Measurements from ENCODE around the gene LAMB1.
"Not testable (repeated sequence)": the region's sequence is repeated elsewhere in the genome, so short reads cannot be mapped to it uniquely, and the experiment has no call there.

The LAMB1 gene

GRCh38 chr7:107911981-107912380, 91.0 kb downstream of the LAMB1 start:
- DNase-seq: no peak

- DNase-seq: no peak
These were observed 93.5 kb downstream of the LAMB1 start for GRCh38 chr7:107909445-107909844.

DNA sequence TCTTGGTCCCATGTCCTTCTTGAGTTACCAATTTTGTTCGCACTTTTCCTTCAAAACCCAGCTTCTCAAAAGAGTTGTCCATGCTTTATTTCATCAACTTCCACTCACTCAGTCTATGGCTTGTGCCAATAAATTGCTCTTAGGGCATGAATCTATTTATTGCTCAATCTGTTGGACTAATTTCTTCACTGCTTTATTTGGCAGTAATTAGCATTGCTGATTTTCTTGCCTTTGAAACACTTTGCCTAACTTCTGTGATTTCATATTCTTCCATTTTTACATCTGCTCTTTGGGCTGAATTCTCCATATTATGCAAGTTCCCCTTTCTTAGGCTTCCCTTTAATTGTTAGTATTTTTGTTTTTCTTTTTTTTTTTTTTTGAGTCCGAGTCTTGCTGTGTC, 95.2 kb downstream of the LAMB1 start:
- no peak for DNase-seq

DNA sequence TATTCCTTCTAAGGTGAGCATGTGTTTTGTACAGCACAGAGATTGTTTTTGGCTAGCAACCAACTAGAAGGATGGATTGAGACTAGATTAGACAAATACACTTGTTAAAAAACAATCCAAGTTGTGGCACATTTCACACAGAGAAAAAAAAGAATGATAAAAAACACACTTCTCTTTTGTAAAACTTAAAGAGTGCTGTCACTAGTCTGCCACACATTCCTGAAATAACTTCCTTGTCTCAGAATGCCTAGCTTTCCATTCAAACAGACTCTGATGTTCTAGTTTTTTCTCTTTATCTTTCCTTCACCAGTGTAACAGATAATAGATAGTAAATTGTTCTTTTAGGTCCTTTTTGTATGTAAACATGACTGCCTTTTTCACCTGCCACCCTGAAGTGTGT, 100.6 kb downstream of the LAMB1 start:
- no peak for DNase-seq

- DNase-seq: no peak
These were observed 102.4 kb downstream of the LAMB1 start for GRCh38 chr7:107900496-107901015.

GRCh38 chr7:107898997-107899594, 103.9 kb downstream of the LAMB1 start:
- DNase-seq: no peak

- not testable (repeated sequence) for DNase-seq
These were observed 110.6 kb downstream of the LAMB1 start for GRCh38 chr7:107892367-107892741.

GRCh38 chr7:107891636-107892366, 111.2 kb downstream of the LAMB1 start:
- no peak for DNase-seq

DNA sequence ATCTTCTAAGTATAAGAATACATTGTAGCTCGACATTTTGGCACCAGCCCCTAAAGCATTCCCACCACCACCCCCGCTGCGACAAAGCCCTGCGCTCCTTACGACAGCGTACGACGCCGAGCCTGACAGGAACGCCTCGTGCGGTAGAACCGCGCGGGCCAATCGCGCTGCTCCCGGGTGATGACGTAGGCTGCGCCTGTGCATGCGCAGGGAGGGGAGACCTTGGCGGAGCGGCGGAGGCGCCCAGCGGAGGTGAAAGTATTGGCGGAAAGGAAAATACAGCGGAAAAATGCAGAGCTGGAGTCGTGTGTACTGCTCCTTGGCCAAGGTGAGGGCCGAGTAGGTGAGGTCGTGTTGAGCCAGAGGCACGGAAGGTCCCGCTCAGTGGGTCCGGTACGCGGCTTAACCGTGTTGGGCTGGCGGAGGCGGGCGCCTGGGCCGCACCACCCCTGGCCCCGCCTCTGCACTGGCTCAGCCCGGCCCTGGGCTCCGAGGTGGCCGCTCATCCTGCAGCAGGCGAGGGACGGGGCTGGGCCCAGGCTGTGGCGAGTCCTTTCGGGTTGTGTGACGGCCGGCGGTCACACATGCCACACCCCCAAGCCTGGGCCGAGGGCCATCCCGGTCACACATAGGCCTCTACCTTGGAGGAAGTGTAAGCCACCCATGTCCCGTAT, 111.9 kb downstream of the LAMB1 start, which contains the start of gene DLD:
DLD (plus strand) TSS at position 222 of the 674 bp plus-strand sequence; CDS start at position 290, 68 bp downstream.
- DNase-seq: peak; percentile 79

DNA sequence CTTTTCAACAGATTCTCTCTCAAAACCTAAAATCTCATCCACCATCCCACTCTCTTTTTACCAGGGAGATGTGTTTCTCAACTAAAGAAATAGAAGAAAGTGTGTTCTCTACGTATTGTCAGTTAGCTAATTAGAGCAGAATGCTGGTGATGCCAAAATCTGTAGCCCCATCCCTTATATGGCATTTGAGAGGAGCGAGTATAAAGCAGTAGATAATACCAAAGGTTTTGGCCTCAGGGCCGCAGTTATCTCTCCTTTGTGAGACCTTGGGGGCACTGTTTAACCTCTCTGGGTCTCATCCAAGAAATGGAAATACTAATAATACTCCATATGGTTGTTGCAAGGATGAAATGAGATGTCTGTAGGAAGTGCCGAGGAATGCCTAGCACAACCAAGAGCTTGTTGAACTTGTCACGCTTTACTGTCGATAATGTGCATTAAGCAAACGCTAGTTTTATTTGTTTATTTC, 112.4 kb downstream of the LAMB1 start:
- no peak for DNase-seq

DNA sequence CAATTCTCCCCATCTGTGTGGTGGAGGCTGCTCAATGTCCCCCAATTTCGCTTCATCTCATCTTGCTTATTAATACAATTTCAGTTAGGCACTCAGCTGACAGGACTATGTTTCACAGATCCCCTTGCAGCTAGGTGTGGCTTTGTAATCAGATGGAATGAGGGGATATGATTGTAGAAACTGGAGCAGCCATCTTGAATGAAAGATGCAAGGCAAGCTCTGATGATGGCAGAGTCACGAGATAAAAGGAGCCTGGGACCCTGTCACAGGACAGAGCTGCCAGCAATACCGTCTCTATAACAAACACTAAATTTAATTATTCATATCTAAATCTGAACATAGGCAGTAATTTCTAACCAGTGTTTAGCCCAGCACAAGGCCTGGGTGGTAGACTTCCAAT, 113.0 kb downstream of the LAMB1 start:
- DNase-seq: no peak

- not testable (repeated sequence) for DNase-seq
These were observed 115.1 kb downstream of the LAMB1 start for GRCh38 chr7:107887827-107888226.

DNA sequence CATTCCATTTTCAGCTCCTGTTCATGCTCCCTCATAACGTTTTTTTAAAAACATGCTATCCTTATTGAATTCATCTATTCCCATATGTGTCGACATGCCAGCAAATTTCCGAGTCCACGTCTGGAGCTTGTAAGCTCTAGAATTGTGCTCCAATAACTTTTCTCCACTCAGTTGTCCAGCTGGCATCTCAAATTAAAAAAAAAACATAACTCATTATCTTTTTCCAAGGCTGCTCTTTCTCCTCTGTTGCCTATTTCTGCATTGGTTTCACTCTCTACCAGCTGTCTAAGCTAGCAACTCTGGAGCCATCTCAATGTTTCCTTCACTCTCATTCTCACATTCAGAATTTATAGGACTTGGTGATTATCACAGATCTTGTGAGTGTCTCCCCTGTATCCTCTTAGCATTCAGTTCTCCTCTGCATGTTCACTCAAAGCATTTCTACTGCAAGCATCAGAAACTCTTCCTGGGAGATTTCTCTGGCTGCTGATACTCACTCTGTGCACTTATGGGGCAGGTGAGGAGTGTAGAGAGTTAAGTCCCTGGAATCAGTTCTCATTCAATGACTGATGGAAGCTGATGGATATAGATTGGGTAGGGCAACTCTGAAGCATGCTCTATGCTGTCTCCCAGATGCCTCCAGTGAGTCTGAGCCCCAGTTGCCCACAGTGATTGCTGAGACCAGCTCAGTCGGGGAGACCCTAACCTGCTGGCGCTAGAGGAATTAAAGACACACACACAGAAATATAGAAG, 118.7 kb downstream of the LAMB1 start:
- no peak for DNase-seq

- no peak for DNase-seq
These were observed 120.2 kb downstream of the LAMB1 start for GRCh38 chr7:107882766-107883165.

DNA sequence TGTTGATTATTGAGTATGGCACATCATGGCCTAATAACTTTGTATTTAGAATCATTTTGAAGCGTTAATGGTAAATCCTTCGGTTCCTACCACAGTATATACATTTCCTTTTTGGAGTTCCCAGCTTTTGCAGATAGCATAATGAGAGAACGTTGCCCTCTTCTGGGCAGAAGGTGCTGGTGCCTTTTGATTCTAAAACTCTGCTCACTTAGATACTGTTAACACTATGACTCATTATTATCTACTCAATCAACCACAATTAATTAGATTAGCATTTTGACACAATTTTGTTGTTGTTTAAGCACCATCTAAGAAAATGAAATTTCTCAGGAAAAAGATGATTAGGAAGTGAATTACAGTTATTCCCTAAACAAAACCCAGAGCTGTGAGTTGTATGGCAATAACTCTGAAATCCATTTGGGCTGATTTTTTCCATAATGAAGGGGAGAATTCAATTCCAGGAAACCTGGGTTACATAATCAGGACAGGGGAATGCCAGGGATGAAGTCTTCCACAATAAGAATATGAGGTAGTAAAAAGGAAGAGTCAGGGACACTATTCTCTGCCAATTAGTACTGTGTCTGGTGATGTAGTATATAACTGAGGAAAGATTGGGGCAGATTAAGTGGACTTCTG, 123.4 kb downstream of the LAMB1 start:
- DNase-seq: peak; percentile 20

GRCh38 chr7:107878636-107879035, 124.3 kb downstream of the LAMB1 start:
- DNase-seq: no peak

- DNase-seq: no peak
These were observed 125.1 kb downstream of the LAMB1 start for GRCh38 chr7:107877731-107878382.

DNA sequence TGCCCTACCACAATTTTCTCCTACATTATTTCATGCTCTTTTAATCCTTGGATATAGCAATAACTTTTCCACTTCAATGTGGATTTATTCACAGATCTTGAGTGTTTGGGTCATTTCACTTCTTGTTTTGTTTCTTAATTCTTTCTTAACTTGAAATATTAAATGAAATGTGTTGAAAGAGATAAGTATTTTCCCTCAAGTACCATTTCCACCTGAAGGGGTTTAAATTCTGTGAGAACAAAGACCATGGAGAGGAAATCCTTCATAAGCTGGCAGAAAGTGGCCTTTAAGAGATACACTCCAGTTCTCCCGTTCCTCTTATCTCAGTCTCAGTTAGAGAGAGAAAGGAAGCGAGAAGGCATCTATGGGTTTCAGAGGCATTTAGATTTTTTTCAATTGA, 126.0 kb downstream of the LAMB1 start:
- no peak for DNase-seq

DNA sequence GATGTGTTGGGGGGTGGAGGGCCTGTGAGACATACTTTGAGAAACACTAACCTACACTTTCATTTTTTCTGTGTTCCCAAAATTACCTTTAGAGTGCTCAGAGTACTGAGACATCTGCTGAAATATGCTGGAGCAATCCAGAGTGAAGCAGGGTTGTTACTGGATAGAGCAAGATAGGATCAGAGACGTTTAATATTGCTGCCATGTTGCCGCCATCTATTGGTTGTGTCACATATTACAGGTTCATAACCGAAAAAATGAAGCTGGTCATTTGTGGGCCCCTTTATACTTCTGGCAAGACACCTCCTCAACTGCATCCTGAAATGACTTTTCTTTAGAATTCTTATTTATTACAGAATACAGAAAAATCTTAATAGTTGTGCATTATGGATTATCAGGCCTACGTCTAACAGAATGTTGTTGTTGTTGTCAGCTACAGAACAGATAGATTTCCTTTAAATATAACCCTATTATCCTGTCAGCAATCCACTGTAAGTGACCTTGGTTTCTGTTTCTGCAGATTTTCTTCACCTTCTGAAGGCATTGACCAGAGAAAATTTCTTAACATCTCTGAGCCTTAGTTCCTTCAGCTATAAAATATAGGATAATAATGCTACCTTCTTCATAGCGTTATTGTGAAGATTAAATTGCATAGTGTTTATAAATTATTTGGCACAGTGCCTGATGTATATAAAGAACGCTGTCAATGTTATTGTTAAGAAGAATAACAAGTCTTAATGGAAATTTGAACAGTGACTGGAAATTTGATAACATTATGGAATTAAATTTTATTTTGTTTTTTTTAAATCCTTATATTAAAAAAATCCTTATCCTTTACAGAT, 128.1 kb downstream of the LAMB1 start:
- DNase-seq: peak; percentile 30

- no peak for DNase-seq
These were observed 128.8 kb downstream of the LAMB1 start for GRCh38 chr7:107874111-107874510.
